GM23338 (cell line): Measurements from ENCODE around the gene SLC25A22. TPM values are rescaled to one million over a fixed set of nuclear protein-coding genes. Genes with fewer than 3 reads are reported as not detected.
A peak's percentile ranks its signal among the peaks of the same experiment; 100 is the strongest.

Experiments used
- ATAC-seq: fragments of 200-7000 bp; cut with Tn5 transposase; 3 replicates; pipeline ENCODE4 v1.9.1; 2020
- DNase-seq: peaks from one replicate; pipeline ENCODE4 v3.0.0-alpha.2; 2015; ENCODE audit warnings: low spot score
- H2AFZ ChIP-seq: fragments of 200-600 bp; sonication (generic); 2 replicates; pipeline ENCODE4 v1.8.0; 2016; ENCODE audit warnings: antibody characterized with exemption, mild to moderate bottlenecking, moderate library complexity
- H3F3A ChIP-seq: fragments of 200-600 bp; sonication (generic); replicated peaks from 2 replicates; pipeline ENCODE4 v1.8.0; 2017; ENCODE audit warnings: antibody characterized with exemption, mixed run types, low read depth
- H3K27ac ChIP-seq: fragments of 200-600 bp; sonication (generic); 2 replicates; pipeline ENCODE4 v1.6.1; 2016; ENCODE audit warnings: low read depth
- H3K27me3 ChIP-seq: fragments of 200-600 bp; sonication (generic); 2 replicates; pipeline ENCODE4 v1.8.0; 2016; ENCODE audit warnings: mild to moderate bottlenecking, mixed run types, moderate library complexity; ENCODE audit not compliant: insufficient read depth
- H3K36me3 ChIP-seq: fragments of 200-600 bp; sonication (generic); 2 replicates; pipeline ENCODE4 v1.8.0; 2016; ENCODE audit warnings: mild to moderate bottlenecking; ENCODE audit not compliant: insufficient read depth
- H3K4me1 ChIP-seq: fragments of 200-600 bp; sonication (generic); 2 replicates; pipeline ENCODE4 v1.8.0; 2016; ENCODE audit warnings: mild to moderate bottlenecking, moderate library complexity; ENCODE audit not compliant: insufficient read depth
- H3K4me2 ChIP-seq: fragments of 200-600 bp; sonication (generic); 2 replicates; pipeline ENCODE4 v1.7.1; 2017; ENCODE audit warnings: mixed run types
- H3K4me3 ChIP-seq: fragments of 200-600 bp; sonication (generic); 2 replicates; pipeline ENCODE4 v1.6.1; 2016; ENCODE audit warnings: mixed run types
- H3K79me2 ChIP-seq: fragments of 200-600 bp; sonication (generic); replicated peaks from 2 replicates; pipeline ENCODE4 v1.8.0; 2017; ENCODE audit warnings: mild to moderate bottlenecking; ENCODE audit not compliant: insufficient read depth
- H3K9me2 ChIP-seq: fragments of 200-600 bp; sonication (generic); 2 replicates; pipeline ENCODE4 v1.8.0; 2017; ENCODE audit not compliant: insufficient read depth
- H4K20me1 ChIP-seq: fragments of 200-600 bp; sonication (generic); replicated peaks from 2 replicates; pipeline ENCODE4 v1.8.0; 2017; ENCODE audit warnings: mild to moderate bottlenecking; ENCODE audit not compliant: insufficient read depth
- H3K27ac Mint-ChIP-seq: 2 replicates; pipeline ENCODE4 v1.8.0; 2020; ENCODE audit warnings: inconsistent platforms, mild to moderate bottlenecking, moderate library complexity, mixed read lengths
- H3K27me3 Mint-ChIP-seq: 3 replicates; pipeline ENCODE4 v1.8.0; 2022; ENCODE audit warnings: low read depth, mild to moderate bottlenecking, moderate library complexity, mixed read lengths, inconsistent platforms; ENCODE audit not compliant: insufficient read depth, poor library complexity
- H3K36me3 Mint-ChIP-seq: 3 replicates; pipeline ENCODE4 v1.8.0; 2021; ENCODE audit warnings: low read depth, mild to moderate bottlenecking, inconsistent platforms, moderate library complexity, mixed read lengths
- H3K4me1 Mint-ChIP-seq: 3 replicates; pipeline ENCODE4 v1.8.0; 2020; ENCODE audit warnings: mild to moderate bottlenecking, inconsistent platforms, mixed read lengths
- H3K4me3 Mint-ChIP-seq: 3 replicates; pipeline ENCODE4 v1.8.0; 2021; ENCODE audit warnings: moderate library complexity, mild to moderate bottlenecking, inconsistent platforms, mixed read lengths
- H3K9me3 Mint-ChIP-seq: 3 replicates; pipeline ENCODE4 v1.8.0; 2020; ENCODE audit warnings: moderate library complexity, mild to moderate bottlenecking, inconsistent platforms, mixed read lengths
- CREB1 ChIP-seq: fragments of 250-450 bp; sonication (Bioruptor Pico); IDR thresholded peaks from 2 replicates; pipeline ENCODE4 v1.5.0; 2020; ENCODE audit warnings: low read depth, mild to moderate bottlenecking, moderate library complexity
- EZH2 ChIP-seq: fragments of 200-600 bp; sonication (generic); IDR thresholded peaks from one replicate; pipeline ENCODE4 v1.8.0; 2017; ENCODE audit warnings: antibody characterized with exemption, mild to moderate bottlenecking, low read depth; ENCODE audit not compliant: unreplicated experiment
- EZH2phosphoT487 ChIP-seq: fragments of 200-600 bp; sonication (generic); IDR thresholded peaks from one replicate; pipeline ENCODE4 v1.8.1; 2018; ENCODE audit warnings: antibody characterized with exemption; ENCODE audit not compliant: unreplicated experiment
- JUNB ChIP-seq: IDR thresholded peaks from one replicate; pipeline ENCODE4 v1.6.1; 2016; ENCODE audit warnings: antibody characterized with exemption; ENCODE audit not compliant: unreplicated experiment
- NANOG ChIP-seq: IDR thresholded peaks from 2 replicates; pipeline ENCODE4 v1.6.1; 2016; ENCODE audit warnings: antibody characterized with exemption, borderline replicate concordance
- POLR2AphosphoS5 ChIP-seq: IDR thresholded peaks from 2 replicates; pipeline ENCODE4 v1.6.1; 2016; ENCODE audit warnings: antibody characterized with exemption, low read depth
- STAT1 ChIP-seq: IDR thresholded peaks from one replicate; pipeline ENCODE4 v1.6.1; 2016; ENCODE audit warnings: antibody characterized with exemption; ENCODE audit not compliant: unreplicated experiment
- ZNF114 ChIP-seq: fragments of 250-450 bp; sonication (Bioruptor Pico); IDR thresholded peaks from 2 replicates; pipeline ENCODE4 v1.5.0; 2020; ENCODE audit warnings: mild to moderate bottlenecking, moderate library complexity
- ZNF331 ChIP-seq: fragments of 250-450 bp; sonication (Bioruptor Pico); IDR thresholded peaks from 2 replicates; pipeline ENCODE4 v1.5.0; 2020; ENCODE audit warnings: low read depth, mild to moderate bottlenecking, moderate library complexity
- polyA plus RNA-seq: library from polyadenylated mRNA; unstranded; fragments of >200 nt; fragmentation: Nextera tagmentation; extraction: Ambion mirVana; gene quantifications from 2 replicates; pipeline ENCODE4 v1.2.1, GENCODE V29; 2016
- total RNA-seq: library from RNA; depleted of rRNA; stranded (reverse); fragments of >200 nt; shearing (Covaris generic); gene quantifications from 2 replicates; pipeline ENCODE4 v1.2.3, GENCODE V29; 2014
- TF ChIP-seq, protein P1 (sequence below): IDR thresholded peaks from 2 replicates; pipeline ENCODE4 v1.6.1; 2016; ENCODE audit warnings: antibody characterized with exemption
- TF ChIP-seq, protein P2 (sequence below): IDR thresholded peaks from one replicate; pipeline ENCODE4 v1.6.1; 2018; ENCODE audit warnings: antibody characterized with exemption; ENCODE audit not compliant: unreplicated experiment
- TF ChIP-seq, protein P3 (sequence below), 2 experiments: fragments of 200-600 bp in 1 of 2; sonication (generic) in 1 of 2; conservative IDR thresholded peaks; 2 replicates each; pipeline versions ENCODE4 v1.5.1 to v1.6.1; 2016 to 2017; ENCODE audit warnings: antibody characterized with exemption in 2 of 2, low read depth in 2 of 2, mild to moderate bottlenecking in 2 of 2, moderate library complexity in 1 of 2

Gene SLC25A22
- total and polyA plus RNA-seq, 2 experiments from 2014 or later, result 21.0 to 46.4 TPM

DNA sequence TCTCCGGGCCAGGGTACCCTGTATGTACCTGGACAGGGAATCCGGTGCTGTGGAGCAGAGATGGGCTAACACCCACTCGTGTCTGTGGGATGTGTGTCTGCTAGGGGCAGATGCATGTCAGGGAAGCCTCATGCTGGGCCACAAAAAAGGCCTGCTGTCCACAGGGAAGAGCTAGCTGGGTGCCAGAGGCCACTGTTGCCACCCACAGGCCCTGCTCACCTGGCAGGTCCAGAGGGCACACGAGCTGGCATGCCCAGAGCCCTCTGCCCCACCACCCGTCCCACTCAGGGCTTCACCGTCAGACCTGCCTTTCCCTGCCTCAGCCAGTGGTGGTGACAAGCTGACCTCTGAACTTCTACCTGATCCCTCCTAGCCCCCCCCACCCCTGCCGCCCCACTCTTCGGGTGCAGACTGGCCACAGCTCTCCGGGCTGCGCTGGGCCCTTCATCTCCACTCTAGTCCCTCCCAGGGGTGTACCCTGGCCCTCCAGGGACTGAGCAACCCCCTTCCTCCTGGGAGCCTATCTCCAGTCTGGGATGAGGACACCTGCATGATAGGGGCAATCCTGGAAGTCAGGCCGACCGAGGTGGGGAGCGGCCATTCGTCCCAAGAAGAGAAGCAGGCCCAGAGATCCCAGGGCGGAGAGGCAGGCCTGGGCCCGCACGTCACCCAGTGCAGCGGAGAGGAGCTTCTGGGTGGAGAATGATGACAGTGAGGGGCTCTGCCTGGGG lies 1.4 kb downstream of the SLC25A22 start (continued):
- no peak for TF ChIP-seq POLR2AphosphoS5

DNA sequence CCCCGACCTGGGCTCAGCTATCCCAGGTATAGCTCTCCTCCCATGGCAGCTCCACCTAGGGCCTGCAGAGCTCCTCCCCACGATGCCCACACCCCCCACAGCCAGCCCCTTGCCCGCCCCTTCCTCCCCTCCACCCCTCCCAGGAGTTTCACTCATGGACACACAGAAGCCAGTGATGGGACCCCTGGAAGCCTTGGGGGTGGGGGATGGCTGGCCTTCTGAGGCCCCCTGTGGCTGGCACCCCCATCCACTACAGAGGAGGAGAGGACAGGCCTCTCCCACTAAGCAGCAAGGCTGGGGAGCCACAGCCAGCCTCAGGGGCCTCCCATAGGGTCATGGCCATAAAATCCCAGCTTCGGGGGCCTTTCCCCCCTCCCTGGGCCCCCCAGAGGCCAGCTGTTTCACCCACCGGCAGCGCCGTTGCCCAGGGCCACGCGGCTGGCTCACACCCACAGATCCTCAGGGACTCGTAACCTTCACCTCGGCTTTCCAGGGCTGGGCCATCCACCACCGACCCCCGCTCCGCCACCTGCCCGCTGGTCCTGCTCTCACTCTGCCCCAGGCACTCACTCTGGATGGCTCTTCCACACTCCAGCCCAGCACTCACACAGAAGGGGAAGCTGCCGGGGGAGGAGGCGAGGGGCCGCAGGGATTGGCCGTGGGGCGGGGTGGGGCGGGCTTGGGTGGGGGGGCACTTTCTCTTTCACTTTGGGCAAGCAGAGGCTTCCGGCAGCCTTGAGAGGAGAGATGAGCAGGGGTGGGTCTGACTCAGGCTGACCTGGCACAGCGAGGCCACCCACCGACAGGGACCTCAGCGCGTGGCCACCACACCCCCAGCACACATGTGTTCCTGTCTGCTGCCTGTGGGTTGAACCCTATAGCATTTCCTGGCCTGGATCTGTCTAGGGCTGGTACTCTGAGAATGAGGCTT lies 2.2 kb downstream of the SLC25A22 start:
- Histone ChIP-seq H3K4me1 (peaks cover 12% of the 10 kb centered on the region; the same call in 1 of the 2 replicates), H3K27me3 (no peaks in the 10 kb centered on the region), H3K4me2 (peak overlapping the region; percentile 95), H3K4me3 (peak overlapping the region; percentile 86; the same call in 1 of the 2 replicates), H3K9me2 (no peaks in the 10 kb centered on the region), H3F3A (peaks cover 21% of the 10 kb centered on the region), H2AFZ (no peak overlapping the region), H4K20me1 (0 out of 2 replicates have a peak, but pooled peaks cover 3% of the 10 kb centered on the region), H3K27ac (no peak overlapping the region), H3K79me2 (no peaks in the 10 kb centered on the region; the same call in 1 of the 2 replicates), H3K36me3 (no peaks in the 10 kb centered on the region)
- peak overlapping the region; percentile 81 for H3K4me3 Mint-ChIP-seq
- H3K9me3 Mint-ChIP-seq, result no peaks in the 10 kb centered on the region
- no peak overlapping the region; the same call in 1 of the 2 replicates for H3K27ac Mint-ChIP-seq
- peaks cover 5% of the 10 kb centered on the region for H3K27me3 Mint-ChIP-seq
- H3K4me1 Mint-ChIP-seq, result peaks cover 20% of the 10 kb centered on the region; the same call in 2 of the 3 replicates
- H3K36me3 Mint-ChIP-seq, result peaks cover 8% of the 10 kb centered on the region; the same call in 2 of the 3 replicates
- peak; percentile 24 for ATAC-seq
- DNase-seq, result peak; percentile 57
- TF ChIP-seq CREB1 (CRISPR knock-in tag) (no peak), EZH2phosphoT487 (no peak), NANOG (no peak), ZNF331 (CRISPR knock-in tag) (no peak), ZNF114 (CRISPR knock-in tag) (no peak), JUNB (no peak), STAT1 (no peak), EZH2 (no peak)
- TF ChIP-seq, protein P1, sequence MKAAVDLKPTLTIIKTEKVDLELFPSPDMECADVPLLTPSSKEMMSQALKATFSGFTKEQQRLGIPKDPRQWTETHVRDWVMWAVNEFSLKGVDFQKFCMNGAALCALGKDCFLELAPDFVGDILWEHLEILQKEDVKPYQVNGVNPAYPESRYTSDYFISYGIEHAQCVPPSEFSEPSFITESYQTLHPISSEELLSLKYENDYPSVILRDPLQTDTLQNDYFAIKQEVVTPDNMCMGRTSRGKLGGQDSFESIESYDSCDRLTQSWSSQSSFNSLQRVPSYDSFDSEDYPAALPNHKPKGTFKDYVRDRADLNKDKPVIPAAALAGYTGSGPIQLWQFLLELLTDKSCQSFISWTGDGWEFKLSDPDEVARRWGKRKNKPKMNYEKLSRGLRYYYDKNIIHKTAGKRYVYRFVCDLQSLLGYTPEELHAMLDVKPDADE, result no peak
- TF ChIP-seq, protein P2, sequence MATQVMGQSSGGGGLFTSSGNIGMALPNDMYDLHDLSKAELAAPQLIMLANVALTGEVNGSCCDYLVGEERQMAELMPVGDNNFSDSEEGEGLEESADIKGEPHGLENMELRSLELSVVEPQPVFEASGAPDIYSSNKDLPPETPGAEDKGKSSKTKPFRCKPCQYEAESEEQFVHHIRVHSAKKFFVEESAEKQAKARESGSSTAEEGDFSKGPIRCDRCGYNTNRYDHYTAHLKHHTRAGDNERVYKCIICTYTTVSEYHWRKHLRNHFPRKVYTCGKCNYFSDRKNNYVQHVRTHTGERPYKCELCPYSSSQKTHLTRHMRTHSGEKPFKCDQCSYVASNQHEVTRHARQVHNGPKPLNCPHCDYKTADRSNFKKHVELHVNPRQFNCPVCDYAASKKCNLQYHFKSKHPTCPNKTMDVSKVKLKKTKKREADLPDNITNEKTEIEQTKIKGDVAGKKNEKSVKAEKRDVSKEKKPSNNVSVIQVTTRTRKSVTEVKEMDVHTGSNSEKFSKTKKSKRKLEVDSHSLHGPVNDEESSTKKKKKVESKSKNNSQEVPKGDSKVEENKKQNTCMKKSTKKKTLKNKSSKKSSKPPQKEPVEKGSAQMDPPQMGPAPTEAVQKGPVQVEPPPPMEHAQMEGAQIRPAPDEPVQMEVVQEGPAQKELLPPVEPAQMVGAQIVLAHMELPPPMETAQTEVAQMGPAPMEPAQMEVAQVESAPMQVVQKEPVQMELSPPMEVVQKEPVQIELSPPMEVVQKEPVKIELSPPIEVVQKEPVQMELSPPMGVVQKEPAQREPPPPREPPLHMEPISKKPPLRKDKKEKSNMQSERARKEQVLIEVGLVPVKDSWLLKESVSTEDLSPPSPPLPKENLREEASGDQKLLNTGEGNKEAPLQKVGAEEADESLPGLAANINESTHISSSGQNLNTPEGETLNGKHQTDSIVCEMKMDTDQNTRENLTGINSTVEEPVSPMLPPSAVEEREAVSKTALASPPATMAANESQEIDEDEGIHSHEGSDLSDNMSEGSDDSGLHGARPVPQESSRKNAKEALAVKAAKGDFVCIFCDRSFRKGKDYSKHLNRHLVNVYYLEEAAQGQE, result no peak
- TF ChIP-seq, protein P3, sequence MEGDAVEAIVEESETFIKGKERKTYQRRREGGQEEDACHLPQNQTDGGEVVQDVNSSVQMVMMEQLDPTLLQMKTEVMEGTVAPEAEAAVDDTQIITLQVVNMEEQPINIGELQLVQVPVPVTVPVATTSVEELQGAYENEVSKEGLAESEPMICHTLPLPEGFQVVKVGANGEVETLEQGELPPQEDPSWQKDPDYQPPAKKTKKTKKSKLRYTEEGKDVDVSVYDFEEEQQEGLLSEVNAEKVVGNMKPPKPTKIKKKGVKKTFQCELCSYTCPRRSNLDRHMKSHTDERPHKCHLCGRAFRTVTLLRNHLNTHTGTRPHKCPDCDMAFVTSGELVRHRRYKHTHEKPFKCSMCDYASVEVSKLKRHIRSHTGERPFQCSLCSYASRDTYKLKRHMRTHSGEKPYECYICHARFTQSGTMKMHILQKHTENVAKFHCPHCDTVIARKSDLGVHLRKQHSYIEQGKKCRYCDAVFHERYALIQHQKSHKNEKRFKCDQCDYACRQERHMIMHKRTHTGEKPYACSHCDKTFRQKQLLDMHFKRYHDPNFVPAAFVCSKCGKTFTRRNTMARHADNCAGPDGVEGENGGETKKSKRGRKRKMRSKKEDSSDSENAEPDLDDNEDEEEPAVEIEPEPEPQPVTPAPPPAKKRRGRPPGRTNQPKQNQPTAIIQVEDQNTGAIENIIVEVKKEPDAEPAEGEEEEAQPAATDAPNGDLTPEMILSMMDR (conservative IDR thresholded peaks at IDR 0.05; ENCODE audit: low read depth in 2 of 2), result no peak
